Measurements from ENCODE around the gene STAB2. TPM values are rescaled to one million over a fixed set of nuclear protein-coding genes. Genes with fewer than 3 reads are reported as not detected.

The STAB2 gene
- polyA plus RNA-seq, 1 of the 3 experiments (the other 2 are of a cell fraction) = not detected

GRCh38 chr12:103687253-103687652 is 100.2 kb downstream of the STAB2 start (continued):
- TF ChIP-seq SIN3A (IDR thresholded peaks at IDR 0.05; ENCODE audit: borderline replicate concordance, low read depth, low read length) = no peak

- DNase-seq = no peak
- H3K9me3 ChIP-seq = no peaks in the 10 kb centered on the region
- POLR2A ChIA-PET = no interaction called here
- H3K79me2 ChIP-seq (ENCODE audit: insufficient read depth) = no peaks in the 10 kb centered on the region
- CTCF ChIA-PET = interaction anchor here (1.8 kb wide), 1 partner anchor 57 kb away, joined by 5 read pairs; no protein-coding TSS in a partner anchor
- H3K4me3 ChIP-seq (ENCODE audit: low read depth in 2 of 2, low read length in 1 of 2) = no peak overlapping the region
- H3K4me2 ChIP-seq = no peak overlapping the region
- H3K27me3 ChIP-seq (ENCODE audit: insufficient read depth) = no peaks in the 10 kb centered on the region; the same call in 1 of the 2 replicates
- no peaks in the 10 kb centered on the region for H3F3A ChIP-seq (replicated peaks; ENCODE audit: insufficient read depth)
- no peaks in the 10 kb centered on the region for H3K36me3 ChIP-seq (replicated peaks in 1 of 2; ENCODE audit: control insufficient read depth in 1 of 2, insufficient read depth in 2 of 2, low read length in 1 of 2)
- H3K9ac ChIP-seq = no peak overlapping the region
- TF ChIP-seq SMC3 (IDR thresholded peaks at IDR 0.05; ENCODE audit: low read depth, low read length) = no peak
- no peak for TF ChIP-seq GABPA (IDR thresholded peaks at IDR 0.05; ENCODE audit: low read depth)
- TF ChIP-seq FOSL2 (IDR thresholded peaks at IDR 0.05; ENCODE audit: borderline replicate concordance, low read depth) = no peak
- no peak for TF ChIP-seq MEF2A (IDR thresholded peaks at IDR 0.05; ENCODE audit: borderline replicate concordance, low read depth)
- no peak for TF ChIP-seq REST (IDR thresholded peaks at IDR 0.05; ENCODE audit: low read depth, low read length)
- no peak for TF ChIP-seq TAF1 (IDR thresholded peaks at IDR 0.05; ENCODE audit: borderline replicate concordance, low read depth, low read length)
- TF ChIP-seq GATA2 (CRISPR knock-in tag; IDR thresholded peaks at IDR 0.05) = no peak
- no peak for TF ChIP-seq RCOR1 (IDR thresholded peaks at IDR 0.05; ENCODE audit: low read length)
- no peak for TF ChIP-seq TEAD4 (IDR thresholded peaks at IDR 0.05; ENCODE audit: borderline replicate concordance, insufficient read depth)
- TF ChIP-seq ZBTB33 (IDR thresholded peaks at IDR 0.05; ENCODE audit: borderline replicate concordance, low read depth) = no peak
- TF ChIP-seq TCF12 (IDR thresholded peaks at IDR 0.05) = no peak
- TF ChIP-seq NFIC (IDR thresholded peaks at IDR 0.05; ENCODE audit: borderline replicate concordance) = no peak
- H2AFZ ChIP-seq (ENCODE audit: low read depth) = no peak overlapping the region
- H3K4me1 ChIP-seq (ENCODE audit: control insufficient read depth in 1 of 2, insufficient read depth in 2 of 2, low read depth in 1 of 2, low read length in 1 of 2) = no peaks in the 10 kb centered on the region
- no peaks in the 10 kb centered on the region for H3K9me2 ChIP-seq
- 39% methylated on average over 6 of the region's 6 CpGs for WGBS (ENCODE audit: low lambda C conversion rate)
- no peaks in the 10 kb centered on the region for H4K20me1 ChIP-seq (ENCODE audit: insufficient read depth)
- H3K27ac ChIP-seq (ENCODE audit: low read depth in 2 of 2, low read length in 1 of 2) = no peak overlapping the region
Measured at GRCh38 chr12:103688376-103689063, 101.4 kb downstream of the STAB2 start.

All from SK-N-SH (cell line).